Activated CD4-positive, alpha-beta memory T cell treated with anti-CD3 and anti-CD28 coated beads, Interleukin-2, amount 10 ng/mL, durations not matched to agents 7 days and 5 days (primary cell): ENCODE measurements around the gene LUC7L3. TPM values are rescaled to one million over a fixed set of nuclear protein-coding genes. Genes with fewer than 3 reads are reported as not detected.

Experiments used
- CTCF ChIA-PET: fragments of 350-600 bp; sonication (Branson Sonifier 250); formaldehyde crosslinking; loops from one replicate; lab custom pipeline; 2021; ENCODE audit warnings: antibody characterized with exemption, inconsistent platforms; lab: Charles Lee
- POLR2A ChIA-PET: fragments of 350-600 bp; sonication (Branson Sonifier 250); formaldehyde crosslinking; loops from one replicate; lab custom pipeline; 2021; ENCODE audit warnings: antibody characterized with exemption; lab: Charles Lee
- DNase-seq: peaks from one replicate; pipeline ENCODE4 v3.0.0-alpha.2; 2020
- H3K27ac Mint-ChIP-seq: one replicate; pipeline ENCODE4 v1.8.0; 2021; ENCODE audit warnings: mild to moderate bottlenecking, mixed read lengths
- H3K27me3 Mint-ChIP-seq: one replicate; pipeline ENCODE4 v1.8.0; 2021; ENCODE audit warnings: mixed read lengths
- H3K36me3 Mint-ChIP-seq: one replicate; pipeline ENCODE4 v1.8.0; 2021; ENCODE audit warnings: low read depth, mixed read lengths
- H3K4me1 Mint-ChIP-seq: one replicate; pipeline ENCODE4 v1.8.0; 2021; ENCODE audit warnings: mixed read lengths
- H3K4me3 Mint-ChIP-seq: one replicate; pipeline ENCODE4 v1.8.0; 2021; ENCODE audit warnings: mild to moderate bottlenecking, mixed read lengths
- H3K9me3 Mint-ChIP-seq: one replicate; pipeline ENCODE4 v1.8.0; 2021; ENCODE audit warnings: mixed read lengths
- total RNA-seq, 2 experiments: library from RNA; stranded (reverse); gene quantifications; one replicate each; pipeline ENCODE4 v1.2.3, GENCODE V29; 2021

LUC7L3 gene
- total RNA-seq, 2 experiments from 2014 or later = 133 to 139 TPM

DNA sequence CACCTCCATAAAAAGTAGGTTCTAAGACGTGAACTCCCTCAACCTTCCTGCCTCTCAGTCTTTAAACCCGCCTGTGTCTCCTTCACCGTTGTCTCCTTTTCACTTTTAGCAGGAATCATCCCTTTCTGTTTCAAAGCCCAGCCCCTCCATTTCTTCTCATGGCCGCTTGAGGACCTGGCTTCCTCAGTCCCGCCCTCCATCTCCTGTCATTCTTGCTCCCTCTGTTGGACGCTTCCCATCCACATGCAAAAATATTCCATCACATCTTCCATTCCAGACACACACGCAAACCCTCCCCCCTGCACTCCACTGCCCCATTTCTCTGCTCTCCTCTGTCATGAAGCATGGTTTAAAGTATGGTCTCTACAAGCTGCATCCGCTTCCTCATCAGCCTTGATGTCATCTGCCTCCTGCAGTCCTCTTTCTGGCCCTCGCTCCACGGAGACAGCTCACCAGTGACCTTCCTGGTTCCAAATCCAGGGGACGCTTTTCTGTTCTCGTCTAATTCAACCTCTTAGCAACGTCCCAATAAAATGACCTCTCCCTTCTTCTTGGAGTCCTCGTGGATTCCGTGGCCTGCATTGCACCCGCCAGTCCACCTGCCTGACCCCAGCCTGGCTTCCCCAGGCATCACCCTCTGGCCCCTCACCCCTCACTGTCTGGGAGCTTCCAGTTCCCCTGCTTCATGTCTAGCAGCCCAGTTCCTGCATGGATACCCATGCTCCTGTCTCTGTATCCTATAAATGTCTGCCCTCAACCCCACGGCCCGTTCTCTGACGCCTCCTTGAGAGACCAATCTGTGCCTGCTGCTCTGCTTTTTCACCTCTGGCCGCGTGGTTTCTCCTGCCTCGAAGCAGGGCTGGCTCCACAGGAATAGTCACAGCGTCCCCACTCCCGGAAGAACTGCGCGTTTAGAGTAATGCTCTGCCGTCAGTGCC lies 37.9 kb upstream of the LUC7L3 start:
- POLR2A ChIA-PET = no interaction called here
- H3K9me3 Mint-ChIP-seq = no peaks in the 10 kb centered on the region
- CTCF ChIA-PET = interaction anchor here (0.7 to 1.4 kb wide), 2 partner anchors 53 to 465 kb away, joined by 4 read pairs; no protein-coding TSS in a partner anchor
- no peak overlapping the region for H3K4me3 Mint-ChIP-seq
- H3K36me3 Mint-ChIP-seq = no peaks in the 10 kb centered on the region
- peaks cover 30% of the 10 kb centered on the region for H3K27me3 Mint-ChIP-seq
- no peak overlapping the region for H3K27ac Mint-ChIP-seq
- H3K4me1 Mint-ChIP-seq = peaks cover 10% of the 10 kb centered on the region
- no peak for DNase-seq

DNA sequence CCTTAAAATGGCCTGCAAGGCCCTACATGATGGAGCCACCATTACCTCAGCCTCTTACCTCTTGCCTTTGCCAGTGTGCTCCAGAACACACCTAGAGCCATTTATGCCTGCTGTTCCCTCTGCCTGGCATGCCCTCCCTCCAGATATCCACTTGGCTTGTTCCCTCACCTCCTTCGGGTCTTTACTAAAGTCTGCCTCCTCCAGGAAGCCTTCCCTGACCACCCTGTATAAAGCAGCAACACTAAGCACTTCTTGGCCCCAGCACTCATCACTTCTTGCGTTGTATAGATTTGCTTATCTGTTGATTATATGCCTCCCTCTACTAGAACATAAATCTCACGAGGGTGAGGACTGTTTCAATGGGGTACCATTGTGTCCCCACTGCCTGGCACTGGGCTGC lies 37.0 kb upstream of the LUC7L3 start:
- DNase-seq = no peak
- Mint-ChIP-seq H3K4me3 (no peak overlapping the region), H3K4me1 (peaks cover 10% of the 10 kb centered on the region), H3K36me3 (no peaks in the 10 kb centered on the region), H3K9me3 (no peaks in the 10 kb centered on the region), H3K27ac (no peak overlapping the region), H3K27me3 (peaks cover 30% of the 10 kb centered on the region)
- ChIA-PET POLR2A (no interaction called here), CTCF (no interaction called here)

DNA sequence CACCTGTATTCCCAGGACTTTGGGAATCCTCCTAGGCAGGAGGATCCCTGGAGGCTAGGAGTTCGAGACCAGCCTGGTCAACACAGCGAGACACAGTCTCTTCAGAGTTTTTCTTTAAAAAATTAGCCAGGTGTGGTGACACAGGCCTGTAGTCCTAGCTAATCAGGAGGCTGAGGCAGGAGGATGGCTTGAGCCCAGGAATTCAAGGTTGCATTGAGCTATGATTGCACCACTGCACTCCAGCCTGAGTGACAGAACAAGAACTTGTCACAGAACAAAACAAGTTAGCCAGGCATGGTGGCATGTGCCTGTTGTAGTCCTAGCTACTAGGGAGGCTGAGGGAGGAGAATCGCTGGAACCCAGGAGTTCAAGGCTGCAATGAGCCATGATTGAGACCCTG lies 36.5 kb upstream of the LUC7L3 start:
- Mint-ChIP-seq H3K27me3 (peaks cover 30% of the 10 kb centered on the region), H3K4me1 (peaks cover 10% of the 10 kb centered on the region), H3K27ac (no peak overlapping the region), H3K4me3 (no peak overlapping the region), H3K9me3 (no peaks in the 10 kb centered on the region), H3K36me3 (no peaks in the 10 kb centered on the region)
- DNase-seq = no peak
- ChIA-PET POLR2A (no interaction called here), CTCF (interaction anchor here (0.7 kb wide), 1 partner anchor 18 kb away, joined by 3 read pairs; no protein-coding TSS in a partner anchor)

DNA sequence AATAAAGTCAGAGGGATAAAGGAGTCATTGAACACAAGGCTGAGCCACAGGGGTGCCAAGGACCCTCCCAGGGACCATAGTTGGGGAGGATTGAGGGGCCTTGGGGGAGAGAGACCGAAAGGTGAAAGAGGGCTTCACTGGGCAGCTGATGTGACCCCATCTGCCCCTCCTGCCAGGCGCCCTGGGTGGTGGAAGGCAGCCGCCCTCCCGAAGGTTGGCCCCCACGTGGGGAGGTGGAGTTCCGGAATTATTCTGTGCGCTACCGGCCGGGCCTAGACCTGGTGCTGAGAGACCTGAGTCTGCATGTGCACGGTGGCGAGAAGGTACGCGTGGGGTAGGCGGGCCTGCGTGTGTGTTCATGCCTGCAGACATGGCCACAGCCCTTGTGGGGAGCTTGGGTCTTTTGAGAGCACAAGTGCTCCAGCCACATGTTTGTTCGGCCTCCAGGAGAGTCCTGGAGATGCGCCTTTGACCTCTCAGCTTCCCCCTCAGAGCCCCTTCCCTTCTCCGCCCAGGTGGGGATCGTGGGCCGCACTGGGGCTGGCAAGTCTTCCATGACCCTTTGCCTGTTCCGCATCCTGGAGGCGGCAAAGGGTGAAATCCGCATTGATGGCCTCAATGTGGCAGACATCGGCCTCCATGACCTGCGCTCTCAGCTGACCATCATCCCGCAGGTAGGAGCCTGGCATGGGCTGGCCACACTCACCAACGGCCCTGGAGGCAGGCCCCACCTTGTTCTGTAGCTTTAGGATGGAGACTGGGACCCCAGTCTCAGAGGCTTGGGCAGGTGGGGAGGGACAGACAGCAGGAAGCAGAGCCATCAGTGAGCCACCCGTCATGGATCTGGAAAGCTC lies 35.7 kb upstream of the LUC7L3 start:
- H3K27me3 Mint-ChIP-seq = peaks cover 30% of the 10 kb centered on the region
- no peak overlapping the region for H3K27ac Mint-ChIP-seq
- ChIA-PET POLR2A (no interaction called here), CTCF (interaction anchor here (0.7 to 2.0 kb wide), 2 partner anchors 17 to 54 kb away, joined by 3 to 5 read pairs; no protein-coding TSS in a partner anchor)
- H3K36me3 Mint-ChIP-seq = no peaks in the 10 kb centered on the region
- no peaks in the 10 kb centered on the region for H3K9me3 Mint-ChIP-seq
- H3K4me1 Mint-ChIP-seq = peaks cover 10% of the 10 kb centered on the region
- DNase-seq = no peak
- H3K4me3 Mint-ChIP-seq = no peak overlapping the region

DNA sequence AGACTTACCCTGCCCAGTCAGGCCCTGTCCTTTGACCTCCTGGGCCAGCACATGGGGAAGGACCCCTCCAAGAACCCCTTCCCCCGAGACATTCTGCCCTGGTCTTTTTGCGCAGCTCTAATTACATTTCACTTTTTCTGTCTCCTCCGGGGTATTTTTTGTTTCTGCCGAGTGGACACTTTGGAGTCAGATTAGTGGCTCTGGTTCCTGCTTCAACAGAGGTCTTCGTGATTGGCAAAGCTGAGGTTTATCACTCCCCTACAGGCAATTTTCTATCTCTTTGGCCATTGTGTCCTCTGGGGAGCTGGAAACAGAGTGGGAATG lies 35.2 kb upstream of the LUC7L3 start:
- Mint-ChIP-seq H3K27me3 (peaks cover 26% of the 10 kb centered on the region), H3K4me1 (peaks cover 10% of the 10 kb centered on the region), H3K9me3 (no peaks in the 10 kb centered on the region), H3K36me3 (no peaks in the 10 kb centered on the region), H3K4me3 (no peak overlapping the region), H3K27ac (no peak overlapping the region)
- POLR2A ChIA-PET = no interaction called here
- CTCF ChIA-PET = interaction anchor here (2.0 kb wide), 1 partner anchor 54 kb away, joined by 5 read pairs; no protein-coding TSS in a partner anchor
- DNase-seq = no peak

DNA sequence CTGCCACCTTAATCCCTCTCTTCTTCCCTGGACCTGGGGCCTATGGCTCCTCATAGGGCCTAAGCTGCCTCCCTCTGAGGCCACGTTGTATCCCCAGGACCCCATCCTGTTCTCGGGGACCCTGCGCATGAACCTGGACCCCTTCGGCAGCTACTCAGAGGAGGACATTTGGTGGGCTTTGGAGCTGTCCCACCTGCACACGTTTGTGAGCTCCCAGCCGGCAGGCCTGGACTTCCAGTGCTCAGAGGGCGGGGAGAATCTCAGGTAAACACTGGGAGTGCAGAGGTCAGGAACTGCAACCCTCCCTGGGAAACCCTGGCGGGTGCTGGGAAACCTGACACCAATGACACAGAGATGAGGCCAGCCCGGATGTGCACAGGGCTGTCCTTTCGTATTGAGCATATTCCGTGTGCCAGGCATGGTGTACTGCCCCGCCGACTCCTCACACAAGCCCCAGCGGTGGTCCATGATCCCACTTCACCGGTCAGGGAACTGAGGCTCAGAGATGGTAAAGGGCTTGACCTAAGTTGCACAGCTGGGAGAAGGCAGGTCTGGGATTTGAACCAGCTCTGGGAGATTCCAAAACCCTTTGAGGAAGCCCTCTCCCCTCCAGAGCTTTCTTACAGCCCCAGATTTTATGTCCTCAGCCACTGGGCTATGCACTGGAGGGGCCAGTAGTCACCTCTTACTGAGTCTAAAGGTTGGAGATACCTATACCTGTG lies 34.6 kb upstream of the LUC7L3 start:
- no peak for DNase-seq
- ChIA-PET CTCF (interaction anchor here (0.6 to 2.0 kb wide), 2 partner anchors 13 to 55 kb away, joined by 3 to 5 read pairs; no protein-coding TSS in a partner anchor), POLR2A (no interaction called here)
- Mint-ChIP-seq H3K9me3 (no peaks in the 10 kb centered on the region), H3K27ac (no peak overlapping the region), H3K4me3 (no peak overlapping the region), H3K4me1 (peaks cover 10% of the 10 kb centered on the region), H3K36me3 (no peaks in the 10 kb centered on the region), H3K27me3 (peaks cover 26% of the 10 kb centered on the region)

DNA sequence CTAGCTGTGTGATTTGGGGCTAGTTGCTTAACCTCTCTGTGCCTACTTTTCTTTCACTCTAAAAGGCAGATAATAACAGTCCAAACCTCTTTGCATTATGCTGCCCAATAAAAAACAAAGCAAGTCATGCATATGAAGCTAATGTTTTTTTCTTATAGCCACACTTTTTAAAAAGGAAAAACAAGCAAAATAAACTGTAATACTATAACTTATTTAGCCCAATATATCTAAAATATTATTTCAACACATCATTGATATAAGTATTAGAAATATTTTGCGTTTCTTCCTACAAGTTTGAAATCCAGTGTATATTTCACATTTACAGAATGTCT lies 34.1 kb upstream of the LUC7L3 start:
- POLR2A ChIA-PET = no interaction called here
- H3K27ac Mint-ChIP-seq = no peak overlapping the region
- no peaks in the 10 kb centered on the region for H3K9me3 Mint-ChIP-seq
- no peak for DNase-seq
- CTCF ChIA-PET = interaction anchor here (2.0 kb wide), 1 partner anchor 55 kb away, joined by 5 read pairs; no protein-coding TSS in a partner anchor
- peaks cover 21% of the 10 kb centered on the region for H3K27me3 Mint-ChIP-seq
- no peak overlapping the region for H3K4me3 Mint-ChIP-seq
- no peaks in the 10 kb centered on the region for H3K36me3 Mint-ChIP-seq
- peaks cover 10% of the 10 kb centered on the region for H3K4me1 Mint-ChIP-seq

DNA sequence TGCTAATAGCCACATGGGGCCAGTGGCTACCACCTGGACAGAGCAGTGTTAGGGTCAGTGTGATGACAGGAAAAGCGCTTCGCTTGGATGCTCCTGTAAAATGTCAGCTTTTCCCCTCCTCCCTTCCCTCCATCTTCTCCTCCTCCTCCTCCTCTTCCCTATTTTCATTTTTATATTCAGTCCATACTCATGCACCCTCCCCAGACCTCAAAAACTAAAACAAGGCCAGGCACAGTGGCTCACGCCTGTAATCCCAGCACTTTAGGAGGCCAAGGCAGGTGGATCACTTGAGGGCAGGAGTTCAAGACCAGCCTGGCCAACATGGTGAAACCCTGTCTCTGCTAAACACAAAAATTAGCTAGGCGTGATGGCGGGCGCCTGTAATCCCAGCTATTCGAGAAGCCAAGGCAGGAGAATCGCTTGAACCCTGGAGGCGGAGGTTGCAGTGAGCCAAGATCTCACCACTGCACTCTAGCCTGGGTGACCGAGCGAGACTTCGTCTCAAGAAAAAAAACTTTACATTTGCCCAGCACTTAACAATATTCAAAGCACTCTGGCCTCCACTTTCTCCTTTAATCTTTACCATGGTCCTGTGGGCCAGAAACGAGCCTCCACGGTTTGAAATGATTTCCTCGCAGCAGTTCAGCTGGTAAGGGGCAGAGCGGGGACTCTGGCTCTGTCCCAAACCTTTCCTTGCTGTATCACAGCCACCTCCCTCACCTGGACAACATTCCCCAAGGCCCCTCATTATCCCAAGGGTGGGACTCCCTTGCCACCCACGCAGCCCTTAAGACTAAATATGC lies 33.5 kb upstream of the LUC7L3 start:
- Mint-ChIP-seq H3K27ac (no peak overlapping the region), H3K4me3 (no peak overlapping the region), H3K27me3 (peaks cover 17% of the 10 kb centered on the region), H3K4me1 (peaks cover 10% of the 10 kb centered on the region), H3K9me3 (no peaks in the 10 kb centered on the region), H3K36me3 (no peaks in the 10 kb centered on the region)
- no peak for DNase-seq
- ChIA-PET POLR2A (no interaction called here), CTCF (interaction anchor here (0.6 kb wide), 1 partner anchor 10 kb away, joined by 3 read pairs; no protein-coding TSS in a partner anchor)

DNA sequence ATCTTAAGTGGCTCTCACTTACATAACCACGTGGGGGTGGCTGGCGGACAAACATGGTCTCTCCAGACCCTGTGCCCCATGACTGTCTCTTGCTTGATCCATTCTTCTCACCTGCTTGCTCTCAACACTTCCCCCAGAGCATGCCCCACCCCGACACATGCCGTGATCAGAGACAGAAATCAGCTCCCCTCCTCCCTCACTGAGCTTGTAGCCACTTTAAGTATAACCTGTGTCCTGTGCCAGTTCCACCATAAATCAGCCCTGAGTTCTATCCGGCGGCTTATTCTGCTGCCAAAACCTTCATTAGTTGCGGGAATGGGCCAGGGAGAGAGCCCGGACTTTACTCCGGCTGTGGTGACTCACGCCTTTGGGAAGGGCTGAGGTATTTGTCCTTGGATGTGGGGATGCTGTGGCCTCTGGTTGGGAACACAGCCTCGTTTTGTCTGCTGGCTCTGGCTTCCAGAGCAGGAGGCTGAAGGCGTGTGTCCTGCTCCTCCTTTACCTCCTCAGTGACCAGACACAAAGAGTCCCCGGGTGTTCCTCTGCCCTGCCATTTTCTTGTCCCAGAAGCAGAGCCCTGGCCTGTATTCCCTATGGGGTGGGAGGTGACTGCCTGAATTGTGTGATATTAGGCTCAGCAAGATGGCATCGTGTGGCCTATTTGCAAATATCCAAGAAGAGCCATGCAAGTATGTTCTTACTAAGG lies 32.8 kb upstream of the LUC7L3 start:
- POLR2A ChIA-PET = no interaction called here
- Mint-ChIP-seq H3K27ac (no peak overlapping the region), H3K4me3 (no peak overlapping the region), H3K27me3 (peaks cover 10% of the 10 kb centered on the region), H3K9me3 (no peaks in the 10 kb centered on the region), H3K36me3 (no peaks in the 10 kb centered on the region), H3K4me1 (peaks cover 3% of the 10 kb centered on the region)
- no peak for DNase-seq
- CTCF ChIA-PET = interaction anchor here (0.6 kb wide), 1 partner anchor 10 kb away, joined by 3 read pairs; no protein-coding TSS in a partner anchor

DNA sequence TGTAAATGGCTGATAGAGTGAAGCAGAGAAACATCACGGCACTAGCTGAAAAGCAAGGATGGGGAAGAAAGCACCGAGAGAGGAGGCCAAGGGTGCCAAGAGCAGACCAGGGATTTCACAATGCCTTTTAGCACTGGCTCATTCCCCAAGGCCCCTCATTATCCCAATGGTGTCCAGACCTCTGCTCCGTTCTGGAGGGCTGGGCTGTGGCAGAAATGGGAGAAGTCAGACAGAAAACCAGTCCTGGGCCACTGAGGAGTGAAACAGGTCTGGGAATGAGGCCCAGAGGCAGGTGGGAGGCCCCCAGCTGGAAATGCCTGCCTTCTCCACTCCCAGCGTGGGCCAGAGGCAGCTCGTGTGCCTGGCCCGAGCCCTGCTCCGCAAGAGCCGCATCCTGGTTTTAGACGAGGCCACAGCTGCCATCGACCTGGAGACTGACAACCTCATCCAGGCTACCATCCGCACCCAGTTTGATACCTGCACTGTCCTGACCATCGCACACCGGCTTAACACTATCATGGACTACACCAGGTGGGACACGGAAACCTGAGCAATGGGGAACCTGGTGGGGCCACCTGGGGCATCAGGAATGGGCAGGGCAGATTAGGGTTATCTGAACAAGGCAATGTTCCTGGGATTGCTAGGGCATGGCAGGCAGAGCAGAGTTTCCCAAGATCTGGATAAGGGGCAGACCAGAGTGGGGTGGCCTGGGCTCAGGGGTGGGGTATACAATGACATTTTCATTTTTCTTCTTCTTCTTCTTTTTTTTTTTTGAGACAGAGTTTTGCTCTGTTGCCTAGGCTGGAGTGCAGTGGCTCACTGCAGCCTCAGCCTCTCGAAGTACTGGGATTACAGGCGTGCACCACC lies 32.0 kb upstream of the LUC7L3 start:
- H3K27ac Mint-ChIP-seq = no peak overlapping the region
- no peaks in the 10 kb centered on the region for H3K4me1 Mint-ChIP-seq
- H3K36me3 Mint-ChIP-seq = no peaks in the 10 kb centered on the region
- H3K4me3 Mint-ChIP-seq = no peak overlapping the region
- CTCF ChIA-PET = no interaction called here
- H3K27me3 Mint-ChIP-seq = peaks cover 2% of the 10 kb centered on the region
- H3K9me3 Mint-ChIP-seq = no peaks in the 10 kb centered on the region
- DNase-seq = no peak
- POLR2A ChIA-PET = no interaction called here

DNA sequence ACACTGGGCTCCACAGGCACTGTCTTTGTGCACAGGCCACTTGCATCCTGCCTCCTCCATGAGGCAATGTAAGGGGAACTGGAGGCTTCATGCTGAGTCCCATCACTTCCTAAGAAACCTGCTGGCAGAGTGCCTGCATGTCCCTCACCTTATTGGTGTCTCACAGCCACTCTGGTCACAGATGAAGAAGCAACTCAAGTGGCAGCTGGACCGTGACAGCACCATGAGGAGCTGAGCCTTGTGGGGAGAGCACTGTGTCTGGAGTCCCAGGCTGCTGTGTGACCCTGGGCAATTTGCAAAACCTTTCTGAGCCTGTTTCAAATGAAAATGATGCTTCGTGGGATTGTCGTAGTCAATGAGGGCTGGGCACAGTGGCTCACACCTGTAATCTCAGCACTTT lies 31.2 kb upstream of the LUC7L3 start:
- no peaks in the 10 kb centered on the region for H3K27me3 Mint-ChIP-seq
- H3K27ac Mint-ChIP-seq = no peak overlapping the region
- H3K36me3 Mint-ChIP-seq = peaks cover 5% of the 10 kb centered on the region
- ChIA-PET POLR2A (no interaction called here), CTCF (no interaction called here)
- no peak overlapping the region for H3K4me3 Mint-ChIP-seq
- no peaks in the 10 kb centered on the region for H3K9me3 Mint-ChIP-seq
- no peaks in the 10 kb centered on the region for H3K4me1 Mint-ChIP-seq
- no peak for DNase-seq
